GM12892 (cell line): Measurements from ENCODE around the gene SYTL5.

Source experiments
- DNase-seq: peaks from one replicate; pipeline ENCODE4 v3.0.0; 2011; ENCODE audit not compliant: insufficient read length
- FAIRE-seq: peaks from 2 replicates; lab custom pipeline; 2011; peaks lifted over from hg19 to GRCh38; lab: Jason Lieb, UNC
- POLR2A ChIP-seq: IDR thresholded peaks from 2 replicates; pipeline ENCODE4 v1.6.1; 2011; ENCODE audit warnings: low read depth, low read length, control low read depth
- POLR2AphosphoS5 ChIP-seq: IDR thresholded peaks from 2 replicates; pipeline ENCODE4 v1.6.1; 2011; ENCODE audit warnings: low read depth, low read length, control low read depth
- TAF1 ChIP-seq: IDR thresholded peaks from 2 replicates; pipeline ENCODE4 v1.6.1; 2011; ENCODE audit warnings: low read depth, mild to moderate bottlenecking, control low read depth, low read length, borderline replicate concordance

The SYTL5 gene

DNA sequence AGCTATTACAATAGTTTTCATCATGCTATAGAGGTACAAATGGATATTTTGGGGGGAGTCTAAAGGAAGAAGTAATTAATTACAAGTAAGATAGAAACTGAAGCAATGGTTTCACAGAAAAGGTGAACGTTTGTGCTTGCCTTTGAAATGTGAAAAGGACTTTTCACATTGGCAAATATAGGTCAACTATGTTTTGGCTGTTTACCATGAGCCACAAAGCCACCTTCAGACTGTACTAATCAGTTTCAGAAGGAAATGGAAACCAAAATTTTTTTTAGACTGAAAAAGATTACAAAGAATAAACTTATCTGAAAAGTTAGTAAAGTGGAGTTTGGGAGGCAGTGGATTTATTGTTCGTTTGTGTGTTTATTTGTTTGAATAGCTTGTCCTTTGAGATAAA is 32.1 kb downstream of the SYTL5 start:
- TF ChIP-seq POLR2AphosphoS5 (no peak), POLR2A (no peak), TAF1 (no peak)
- FAIRE-seq (no peak), DNase-seq (no peak)

DNA sequence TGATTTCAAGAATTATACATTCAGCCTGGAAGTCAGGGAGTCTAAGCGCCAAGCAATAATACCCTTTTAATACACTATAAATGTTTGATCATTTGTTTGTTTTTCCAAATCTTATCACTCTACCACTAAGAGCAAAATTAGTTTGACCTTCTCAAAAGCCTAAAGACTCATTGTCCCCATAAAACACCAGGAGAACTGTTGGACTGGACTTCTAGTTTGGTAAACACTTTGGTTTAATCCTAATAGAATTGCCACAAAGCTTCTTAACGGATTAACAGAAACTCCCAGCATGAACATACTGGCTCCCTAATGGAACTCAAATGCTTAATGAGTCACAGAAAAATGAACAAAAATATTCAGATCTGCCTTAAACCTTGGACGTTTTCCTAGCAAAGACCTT is 34.9 kb downstream of the SYTL5 start:
- DNase-seq (no peak), FAIRE-seq (no peak)
- TF ChIP-seq POLR2AphosphoS5, result no peak
- TF ChIP-seq POLR2A, result no peak
- TF ChIP-seq TAF1, result no peak

DNA sequence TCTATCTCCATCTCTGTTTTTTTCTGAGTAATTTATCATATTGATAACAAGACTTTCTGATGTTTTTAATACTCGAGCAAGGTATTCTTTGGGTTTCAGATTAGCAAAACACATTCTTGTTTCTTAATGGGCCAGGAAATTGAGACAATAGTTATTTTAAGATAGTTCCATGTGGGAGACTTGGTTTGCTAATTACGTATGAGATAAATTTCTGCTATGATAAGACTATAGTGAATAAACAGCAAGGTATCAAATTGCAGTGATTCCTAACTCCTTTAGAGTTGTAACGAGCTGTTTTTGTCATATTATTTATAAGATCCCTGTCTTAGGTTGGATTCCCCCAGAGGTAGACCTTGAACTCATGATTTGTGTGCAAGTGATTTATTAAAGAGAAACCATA is 38.3 kb downstream of the SYTL5 start:
- FAIRE-seq, result no peak
- no peak for DNase-seq
- no peak for TF ChIP-seq POLR2A
- no peak for TF ChIP-seq TAF1
- no peak for TF ChIP-seq POLR2AphosphoS5

DNA sequence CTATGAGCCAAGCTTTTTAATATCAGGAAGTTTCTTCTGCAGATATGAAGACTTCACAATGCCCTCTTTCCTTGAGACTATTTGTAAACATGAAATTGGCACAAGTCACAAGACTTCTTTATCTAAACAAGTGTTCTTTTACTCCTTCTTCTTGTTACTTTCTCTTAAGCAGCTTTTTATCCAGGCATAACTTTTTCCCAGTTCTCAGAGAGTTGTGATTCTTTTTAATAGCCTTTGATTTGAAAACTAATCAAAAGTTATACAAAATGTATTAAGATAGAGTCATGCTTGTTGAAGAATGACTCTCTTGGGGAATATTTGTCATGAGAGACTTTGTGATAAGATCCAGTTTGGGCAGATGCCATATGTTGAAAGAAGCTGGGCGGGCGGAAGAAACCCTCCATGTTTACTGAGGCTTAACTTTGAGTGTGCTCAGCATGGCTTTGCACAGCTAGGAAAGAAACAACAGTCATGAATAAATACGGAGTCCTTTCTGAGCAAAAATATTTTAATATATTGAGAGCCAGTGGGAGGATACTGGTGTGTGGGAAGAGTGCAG is 39.3 kb downstream of the SYTL5 start:
- no peak for TF ChIP-seq TAF1
- TF ChIP-seq POLR2AphosphoS5, result no peak
- TF ChIP-seq POLR2A, result no peak

DNA sequence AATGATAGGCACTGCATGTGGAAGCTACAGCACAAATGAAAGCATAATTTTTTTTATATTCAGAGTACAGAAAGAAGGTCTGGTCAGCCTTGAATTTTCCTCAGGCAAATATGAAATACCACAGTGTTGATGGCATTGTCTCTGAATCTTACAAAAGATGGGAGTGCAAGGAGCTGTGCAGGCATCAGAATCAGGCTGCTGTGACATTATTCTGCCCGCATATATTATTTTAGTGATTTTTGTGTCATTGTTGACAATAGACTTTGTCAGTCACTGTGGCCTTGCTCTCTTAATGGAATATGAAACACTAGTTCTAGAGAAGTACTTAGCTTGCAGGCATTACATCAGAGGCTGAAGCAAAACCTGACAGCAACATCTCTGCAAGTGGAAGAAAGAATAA is 42.5 kb downstream of the SYTL5 start:
- no peak for DNase-seq
- FAIRE-seq, result no peak
- TF ChIP-seq TAF1 (no peak), POLR2A (no peak), POLR2AphosphoS5 (no peak)

More for the DNA sequence above, 39.3 kb downstream of the SYTL5 start:
- FAIRE-seq (no peak), DNase-seq (no peak)

DNA sequence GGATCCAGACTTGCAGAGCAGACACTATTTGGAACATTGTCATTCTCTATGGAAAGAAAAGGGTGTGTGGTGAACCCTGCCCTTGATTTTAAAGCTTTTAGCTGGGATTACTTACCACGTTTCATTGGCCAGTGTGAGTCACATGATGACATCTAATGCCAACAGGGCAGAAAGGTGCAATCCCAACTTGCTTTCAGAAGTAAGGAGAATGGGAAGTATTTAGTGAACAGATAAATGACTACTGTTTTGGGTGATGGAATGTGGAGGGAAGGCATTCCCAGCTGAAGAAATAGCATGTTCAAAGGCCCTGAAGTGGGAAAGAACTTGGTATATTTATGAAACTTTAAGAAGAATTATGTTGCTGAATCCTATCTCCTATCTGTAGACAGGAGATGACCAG is 44.5 kb downstream of the SYTL5 start:
- no peak for FAIRE-seq
- TF ChIP-seq POLR2A (no peak), TAF1 (no peak), POLR2AphosphoS5 (no peak)
- DNase-seq, result no peak

DNA sequence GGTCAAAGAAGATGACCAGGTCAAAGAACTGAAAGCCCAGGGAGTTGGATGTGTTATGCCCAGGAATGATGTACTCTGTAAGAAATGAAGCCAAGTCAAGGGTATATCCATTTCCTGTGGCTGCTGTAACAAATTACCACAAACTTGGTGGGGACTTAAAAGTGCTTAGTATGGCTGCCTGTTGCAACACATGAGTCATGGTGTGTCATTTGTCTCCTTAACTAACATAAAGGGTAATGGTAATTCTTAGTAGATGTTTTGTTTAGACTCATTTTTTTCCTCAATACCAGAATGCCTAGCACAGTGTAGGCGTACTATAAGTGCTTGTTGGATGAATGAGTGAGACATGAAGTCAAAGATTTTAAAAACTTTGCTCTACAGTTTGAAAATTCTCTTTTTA is 45.7 kb downstream of the SYTL5 start:
- FAIRE-seq (no peak), DNase-seq (no peak)

DNA sequence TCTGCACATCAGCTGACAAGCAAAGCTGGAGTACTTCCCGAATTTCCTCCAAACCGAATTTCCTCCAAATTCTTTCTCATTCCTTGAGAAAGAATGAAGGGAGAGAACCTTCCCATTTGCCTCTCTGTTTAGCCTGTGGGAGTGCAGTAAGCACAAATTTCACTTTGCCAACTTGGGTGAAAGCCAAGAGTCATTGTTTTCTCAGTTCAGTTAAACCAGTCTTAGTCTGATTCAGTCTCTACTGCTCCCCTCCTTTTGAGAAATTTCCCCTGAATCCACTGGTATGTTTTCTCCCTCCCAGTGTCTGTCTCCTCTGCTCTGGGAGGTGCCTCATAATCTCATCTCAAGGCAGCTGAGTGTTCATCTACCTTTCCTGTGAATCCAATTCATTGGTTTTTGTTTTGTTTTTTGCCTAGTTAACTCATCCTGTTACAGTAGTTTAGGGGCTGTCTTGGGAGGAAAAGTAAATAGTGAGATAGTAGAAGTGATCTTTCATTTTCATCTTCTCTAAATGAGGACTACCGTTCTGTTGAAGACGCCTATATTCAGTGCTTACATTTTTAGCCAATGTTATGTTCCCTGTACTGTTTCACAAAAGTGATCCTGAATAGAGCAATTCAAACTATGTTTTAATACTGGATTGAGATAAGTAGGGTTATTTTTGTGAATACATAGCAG is 49.0 kb downstream of the SYTL5 start:
- DNase-seq (no peak), FAIRE-seq (no peak)
- TF ChIP-seq TAF1, result no peak
- no peak for TF ChIP-seq POLR2AphosphoS5

More for the DNA sequence above, 45.7 kb downstream of the SYTL5 start:
- TF ChIP-seq TAF1 (no peak), POLR2A (no peak)

DNA sequence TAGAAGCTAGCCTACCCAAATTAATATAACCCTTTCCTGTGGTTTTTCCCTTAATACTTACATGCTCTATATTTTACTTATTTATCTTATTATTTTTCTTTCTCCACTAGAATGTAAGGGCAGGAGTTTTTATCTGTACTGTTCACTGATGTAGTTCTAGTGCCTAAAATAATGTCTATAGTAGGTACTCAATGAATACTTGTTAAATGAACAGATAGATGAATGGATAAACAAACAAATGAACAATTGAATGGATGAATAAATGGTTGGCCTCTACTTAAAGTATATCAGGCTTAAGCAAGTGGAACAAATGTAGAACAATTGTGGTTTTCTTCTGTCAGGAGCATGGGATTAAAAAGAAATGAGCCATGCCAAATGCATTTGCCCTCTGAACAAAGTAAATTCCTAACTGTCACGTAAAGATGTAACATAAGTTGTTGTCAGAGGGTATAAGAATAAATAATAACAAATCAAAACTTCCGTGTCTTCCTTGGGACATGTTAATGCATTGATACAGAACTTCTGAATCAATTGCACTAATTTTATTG is 54.1 kb downstream of the SYTL5 start:
- DNase-seq, result no peak
- TF ChIP-seq POLR2AphosphoS5, result no peak
- no peak for TF ChIP-seq TAF1
- no peak for TF ChIP-seq POLR2A
- FAIRE-seq, result no peak

DNA sequence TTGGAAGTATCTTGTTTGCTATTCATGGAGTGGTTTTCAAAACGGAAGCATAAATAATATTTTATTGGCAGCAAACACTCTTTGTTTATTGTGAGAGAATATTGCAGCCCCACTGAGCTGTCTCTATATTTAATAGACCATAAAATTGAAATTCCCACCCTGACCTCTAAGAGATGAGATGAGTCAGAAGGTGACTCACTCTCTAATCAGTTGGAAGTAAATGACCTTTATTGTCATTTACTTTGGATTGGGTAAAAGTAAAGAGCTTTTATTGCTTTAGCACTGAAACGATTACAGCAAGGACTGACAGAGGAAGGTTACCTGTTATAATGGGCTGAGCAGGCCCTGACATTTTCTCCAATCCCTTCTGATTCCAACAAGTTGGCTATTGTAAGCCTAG is 55.0 kb downstream of the SYTL5 start:
- no peak for DNase-seq

DNA sequence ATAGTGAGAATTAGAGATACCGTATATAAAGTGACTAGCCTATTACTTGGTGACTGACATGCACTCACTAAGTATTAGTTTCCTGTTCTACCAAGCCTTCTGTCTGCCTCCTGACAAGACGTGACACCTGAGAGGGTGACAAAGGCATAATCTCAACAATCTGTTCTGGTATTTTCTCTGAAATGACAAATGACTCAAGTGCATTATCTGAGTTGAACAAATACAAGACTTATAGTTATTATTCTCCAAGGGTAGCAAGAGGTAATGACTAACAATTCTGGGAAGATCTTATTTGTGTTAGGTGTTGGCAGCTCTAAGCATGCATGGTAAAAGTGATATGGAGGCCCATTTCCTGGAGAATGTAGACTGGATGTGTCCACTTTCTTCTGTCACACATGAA is 60.6 kb downstream of the SYTL5 start:
- DNase-seq, result no peak
- FAIRE-seq, result no peak
- no peak for TF ChIP-seq POLR2A
- TF ChIP-seq POLR2AphosphoS5, result no peak
- TF ChIP-seq TAF1, result no peak

More for the DNA sequence above, 55.0 kb downstream of the SYTL5 start:
- no peak for TF ChIP-seq POLR2A
- TF ChIP-seq TAF1, result no peak
- no peak for TF ChIP-seq POLR2AphosphoS5
- FAIRE-seq, result no peak

DNA sequence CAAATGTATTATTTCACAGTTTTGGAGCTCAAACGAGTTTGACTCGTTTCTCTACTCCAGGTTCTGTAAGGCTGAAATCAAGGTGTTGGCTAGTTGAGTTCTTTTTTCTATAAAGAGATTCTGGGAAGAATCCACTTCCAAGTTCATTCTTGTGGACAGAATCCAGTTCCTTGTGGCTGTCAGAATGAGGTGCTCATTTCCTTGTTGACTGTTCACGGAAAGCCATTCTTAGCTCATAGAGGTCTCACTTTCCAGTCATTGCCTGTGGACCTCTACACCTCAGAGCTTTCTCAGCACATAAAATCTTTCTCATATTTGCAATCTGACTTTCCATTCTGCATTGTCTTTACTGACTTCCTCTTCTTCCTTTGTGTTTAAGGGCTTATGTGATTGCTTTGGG is 62.9 kb downstream of the SYTL5 start:
- no peak for FAIRE-seq
- DNase-seq, result no peak
- TF ChIP-seq POLR2A, result no peak
- TF ChIP-seq TAF1, result no peak
- no peak for TF ChIP-seq POLR2AphosphoS5
